ENCODE results near the gene CPLX3.

- no peak for TF ChIP-seq CTCF (conservative IDR thresholded peaks at IDR 0.05 in 1 of 2, IDR thresholded peaks at IDR 0.05 in 1 of 2; ENCODE audit: low read depth in 1 of 2, low read length in 2 of 2)
- no peak for TF ChIP-seq EZH2 (IDR thresholded peaks at IDR 0.05; ENCODE audit: low read length, missing control alignments)
Observed at GRCh38 chr15:74821091-74821789, 5.2 kb upstream of the CPLX3 start.

Measured in fibroblast of lung (primary cell).